Measurements from ENCODE around the gene PEAK1.

Gene PEAK1

DNA sequence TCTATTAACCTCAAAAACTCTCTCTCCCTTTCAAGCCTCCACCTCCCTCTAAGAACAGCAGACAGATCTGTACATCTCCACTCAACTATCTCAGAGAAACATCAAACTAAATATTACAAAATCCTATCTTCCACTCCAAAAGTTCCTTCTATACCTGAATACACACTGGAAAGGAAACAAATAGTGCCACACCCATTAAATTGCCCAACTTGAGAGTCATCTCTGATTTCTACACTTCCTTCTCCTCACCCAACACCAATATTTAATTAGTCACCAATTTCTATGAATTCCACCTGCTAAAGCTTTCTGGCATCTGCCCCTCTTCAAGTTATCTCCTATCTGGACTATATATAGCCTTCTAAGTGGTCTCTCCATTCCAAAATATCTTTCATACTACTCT is 65.8 kb downstream of the PEAK1 start:
- no peak for DNase-seq

- DNase-seq = no peak
Measured at GRCh38 chr15:77352887-77353286, 67.0 kb downstream of the PEAK1 start.

- DNase-seq = no peak
Measured at GRCh38 chr15:77350792-77351191, 69.1 kb downstream of the PEAK1 start.

- no peak for DNase-seq
Measured at GRCh38 chr15:77349666-77350065, 70.2 kb downstream of the PEAK1 start.

DNA sequence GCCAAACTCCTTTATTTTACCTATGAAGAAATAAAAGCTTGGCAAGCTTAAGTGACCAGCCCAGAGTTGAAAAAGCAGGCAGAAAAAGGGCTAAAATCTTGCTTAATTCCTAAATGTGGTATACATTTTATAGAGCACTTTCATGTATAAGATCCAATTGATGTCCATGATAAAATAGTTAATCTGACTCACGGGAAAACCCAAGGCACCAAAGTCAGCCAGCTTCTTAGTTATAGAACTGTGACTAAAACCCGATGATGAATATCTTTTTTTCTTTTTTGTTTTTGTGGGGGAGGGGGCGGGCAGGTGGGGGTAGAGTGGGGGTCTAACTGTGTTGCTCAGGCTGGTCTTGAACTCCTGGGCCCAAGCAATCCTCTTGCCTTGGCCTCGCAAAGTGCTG is 71.4 kb downstream of the PEAK1 start:
- no peak for DNase-seq

DNA sequence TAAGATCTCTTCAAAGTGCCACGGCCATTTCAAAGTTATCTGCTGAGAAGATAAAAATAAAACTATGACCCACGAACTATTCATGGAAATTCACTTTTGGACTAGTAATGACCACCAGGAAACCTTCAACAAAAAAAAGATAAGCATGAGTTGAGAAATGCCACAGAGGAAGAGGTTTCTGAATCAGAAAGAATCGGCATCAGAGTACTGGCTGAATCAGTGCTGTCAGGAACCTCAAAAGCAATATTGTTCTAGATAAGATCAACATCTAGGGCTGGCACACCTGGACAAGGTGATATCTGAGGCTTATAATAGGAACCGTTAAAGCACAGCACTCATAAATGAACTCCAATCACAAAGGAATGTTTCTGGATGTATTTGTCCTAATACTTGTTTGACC is 72.7 kb downstream of the PEAK1 start:
- no peak for DNase-seq

DNA sequence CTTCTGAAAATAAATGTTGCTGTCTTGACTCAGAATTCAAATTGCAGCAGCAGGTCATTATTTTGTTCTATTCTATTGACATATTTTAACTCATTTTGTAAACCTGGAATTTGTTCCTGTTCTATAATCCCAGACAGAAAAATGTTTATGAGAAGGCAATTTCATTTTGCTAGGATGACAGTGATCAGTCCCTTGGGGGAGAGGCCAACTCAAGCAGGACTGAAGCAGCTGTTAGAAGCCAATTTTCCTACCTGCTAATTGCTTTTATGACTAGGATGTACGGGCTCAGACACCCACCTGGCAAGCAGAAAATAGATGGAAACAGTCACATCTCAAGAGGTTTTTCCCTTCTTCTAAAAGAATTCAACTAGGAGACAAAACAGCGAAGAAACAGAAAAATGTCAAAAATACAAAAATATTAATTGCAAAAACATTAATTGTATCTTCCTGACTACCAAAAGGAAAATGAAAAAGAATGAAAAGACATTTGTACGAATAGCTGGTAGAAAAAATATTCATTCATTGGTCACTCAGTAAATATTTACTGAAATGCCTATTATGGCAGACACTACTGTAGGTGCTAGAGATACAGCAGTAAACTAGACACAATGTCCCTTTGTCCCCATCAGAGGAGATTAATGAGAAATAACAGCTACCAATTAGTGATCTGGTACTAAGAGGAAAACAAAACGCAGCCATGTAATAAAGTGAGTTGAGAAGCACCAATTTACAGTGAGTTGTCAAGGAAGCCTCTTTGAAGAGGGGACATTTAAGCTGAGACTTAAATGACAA is 73.5 kb downstream of the PEAK1 start:
- DNase-seq = no peak

GRCh38 chr15:77342807-77343206 is 77.1 kb downstream of the PEAK1 start:
- DNase-seq = no peak

GRCh38 chr15:77340245-77340644 is 79.7 kb downstream of the PEAK1 start:
- no peak for DNase-seq

- no peak for DNase-seq
Measured at GRCh38 chr15:77336006-77336405, 83.9 kb downstream of the PEAK1 start.

GRCh38 chr15:77335298-77335697 is 84.6 kb downstream of the PEAK1 start:
- no peak for DNase-seq

DNA sequence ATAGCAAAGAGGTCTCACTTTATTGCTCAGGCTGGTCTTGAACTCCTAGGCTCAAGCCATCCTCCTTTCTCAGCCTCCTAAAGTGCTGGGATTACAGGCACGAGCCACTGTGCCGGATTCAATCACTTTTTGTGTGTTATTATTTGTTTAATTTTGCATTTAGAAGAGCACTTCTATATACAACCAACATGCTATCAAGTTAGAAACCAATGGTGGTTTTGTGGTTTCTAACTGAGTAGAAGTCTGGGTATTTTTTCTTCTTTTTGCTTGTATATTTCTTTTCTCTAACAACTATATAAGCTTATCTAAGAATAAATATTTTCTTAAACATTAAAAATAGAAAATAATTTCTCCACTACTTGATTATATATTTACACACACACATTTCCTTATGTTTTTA is 86.7 kb downstream of the PEAK1 start:
- DNase-seq = no peak

DNA sequence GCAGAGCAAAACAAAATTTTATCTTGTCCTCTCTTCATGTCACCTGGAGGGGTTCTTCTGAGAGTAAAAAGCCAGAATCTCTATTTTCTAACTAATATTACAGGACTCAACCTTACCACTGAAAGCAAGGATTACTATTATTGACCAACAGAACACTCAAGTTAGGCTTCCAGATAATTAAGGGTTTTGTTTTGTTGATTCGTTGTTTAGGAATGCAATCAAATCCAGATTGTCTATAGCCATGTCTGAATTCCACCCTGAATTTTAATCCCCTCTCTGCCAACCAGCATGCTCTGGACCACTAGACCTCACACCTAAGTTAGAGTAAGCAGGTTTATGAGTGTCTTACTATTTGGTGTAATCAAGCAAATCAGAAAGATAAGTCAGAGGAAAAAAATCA is 90.7 kb downstream of the PEAK1 start:
- no peak for DNase-seq

- DNase-seq = no peak
Measured at GRCh38 chr15:77327844-77328529, 91.9 kb downstream of the PEAK1 start.

DNA sequence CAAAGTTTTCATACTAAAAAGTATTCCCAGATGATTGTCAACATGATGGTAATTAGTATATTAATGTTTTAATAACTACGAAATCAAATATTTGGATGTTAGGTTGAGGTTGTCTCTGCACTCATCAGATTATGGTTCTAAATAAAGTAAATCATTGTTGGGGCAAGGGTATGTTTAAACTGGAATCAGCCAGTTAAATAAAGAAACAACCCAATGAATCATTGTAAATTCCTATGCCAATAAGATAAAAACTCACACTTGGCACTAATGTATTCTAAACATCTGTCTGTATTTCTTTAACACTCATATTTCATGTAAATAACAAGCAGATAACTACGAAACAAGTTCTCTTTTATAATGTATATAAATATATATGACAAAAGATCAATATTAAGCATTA is 92.7 kb downstream of the PEAK1 start:
- no peak for DNase-seq

DNA sequence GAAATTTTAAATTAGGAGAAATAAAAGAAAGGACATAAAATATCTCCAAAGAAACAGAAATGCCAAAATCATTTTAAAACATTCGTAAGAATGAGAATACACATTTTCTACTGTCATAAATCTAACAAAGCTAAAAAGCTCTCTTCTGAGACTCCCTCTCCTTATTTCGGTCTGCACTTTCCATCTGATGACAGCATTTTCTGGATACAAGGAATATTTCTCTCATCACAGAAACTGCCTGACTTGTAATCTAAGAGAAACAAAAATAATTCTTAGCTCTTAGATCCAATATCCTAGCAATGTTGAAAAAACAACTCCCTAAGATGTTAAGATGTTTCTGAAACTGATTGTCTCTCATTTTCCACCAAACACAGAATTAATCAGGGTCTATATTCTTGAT is 93.5 kb downstream of the PEAK1 start:
- no peak for DNase-seq

DNA sequence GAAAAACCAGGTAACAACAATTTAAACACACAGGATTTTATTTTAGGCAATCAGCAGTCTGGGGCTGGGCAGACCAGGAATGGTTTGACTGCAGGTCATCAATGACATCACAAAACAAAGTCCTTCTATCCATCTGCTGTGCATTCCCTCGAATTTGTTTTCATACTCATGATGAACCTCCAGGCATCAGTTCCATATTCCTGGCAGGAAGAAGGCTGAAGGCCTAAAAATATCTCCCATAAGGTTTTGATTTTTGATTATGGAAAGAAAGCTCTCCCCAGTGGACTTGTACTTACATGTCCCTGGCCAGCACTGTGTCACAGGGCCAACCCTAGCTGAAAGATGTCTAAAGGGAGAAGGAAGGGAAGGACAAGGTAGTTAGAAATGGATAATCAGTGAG is 107.4 kb downstream of the PEAK1 start:
- no peak for DNase-seq

GRCh38 chr15:77311618-77312398 is 108.1 kb downstream of the PEAK1 start:
- DNase-seq = no peak

- no peak for DNase-seq
Measured at GRCh38 chr15:77311020-77311419, 108.9 kb downstream of the PEAK1 start.

- no peak for DNase-seq
Measured at GRCh38 chr15:77309392-77309791, 110.5 kb downstream of the PEAK1 start.

DNA sequence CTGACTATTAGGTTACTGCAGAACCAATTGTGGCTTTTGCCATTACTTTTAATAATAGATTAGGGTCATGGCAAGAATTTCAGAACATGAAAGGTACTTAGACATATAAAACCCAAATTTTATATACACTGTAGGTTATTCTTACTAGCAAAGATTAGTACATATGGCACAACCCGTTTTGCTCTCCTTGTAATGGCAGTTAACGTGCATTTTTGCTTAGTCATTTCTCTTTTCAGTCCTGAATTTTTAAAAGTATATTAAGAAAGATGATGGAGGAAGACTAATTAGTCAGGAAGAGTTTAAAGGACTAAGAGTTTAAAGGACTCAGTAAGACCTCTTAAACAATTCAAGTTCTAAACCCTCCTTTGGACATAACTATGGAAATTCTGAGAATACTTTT is 114.0 kb downstream of the PEAK1 start:
- no peak for DNase-seq

GRCh38 chr15:77296773-77297337 is 123.0 kb downstream of the PEAK1 start:
- DNase-seq = no peak

DNA sequence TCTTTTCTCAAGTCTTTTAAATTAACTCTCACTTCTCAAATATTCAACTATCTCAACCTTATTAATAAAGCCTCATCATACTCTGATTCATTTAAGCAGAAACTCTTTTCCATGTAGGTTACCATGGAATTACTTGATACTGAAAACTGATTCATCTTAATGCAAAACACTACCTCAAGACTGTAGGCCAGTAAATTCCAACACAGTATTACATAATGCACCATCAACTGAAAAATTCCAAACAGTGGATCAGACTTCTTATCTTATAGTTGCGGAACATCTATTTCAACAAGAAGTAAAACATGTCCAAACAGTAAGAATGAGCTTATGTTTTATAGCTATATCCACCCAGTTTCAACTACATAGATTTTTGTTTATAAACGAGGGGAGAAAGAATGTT is 124.5 kb downstream of the PEAK1 start:
- no peak for DNase-seq

Data from activated CD4-positive, alpha-beta T cell treated with anti-CD3 and anti-CD28 coated beads, Interleukin-10, Interleukin-2, amounts not matched to agents 100 ng/mL and 50 ng/mL, durations not matched to agents 16 hours and 8 hours (primary cell).